ENCODE results near the gene SLC28A1. TPM values are rescaled to one million over a fixed set of nuclear protein-coding genes. Genes with fewer than 3 reads are reported as not detected.
A peak's percentile ranks its signal among the peaks of the same experiment; 100 is the strongest.

Gene SLC28A1
- total RNA-seq, 1 donor from 2014 or later = not detected

- no peak for DNase-seq (ENCODE audit: low read depth, low spot score)
- Mint-ChIP-seq H3K9me3 (peaks cover 3% of the 10 kb centered on the region), H3K36me3 (ENCODE audit: low read depth) (no peaks in the 10 kb centered on the region), H3K27me3 (ENCODE audit: low read depth) (no peaks in the 10 kb centered on the region), H3K4me3 (no peak overlapping the region), H3K4me1 (peaks cover 6% of the 10 kb centered on the region), H3K27ac (ENCODE audit: unreplicated experiment) (peak overlapping the region; percentile 57)
- TF ChIP-seq CTCF (conservative IDR thresholded peaks at IDR 0.05) = no peak
Observed at GRCh38 chr15:84929795-84930603, 45.5 kb downstream of the SLC28A1 start.

- Mint-ChIP-seq H3K27me3 (ENCODE audit: low read depth) (peaks cover 5% of the 10 kb centered on the region), H3K4me3 (no peak overlapping the region), H3K36me3 (ENCODE audit: low read depth) (no peaks in the 10 kb centered on the region), H3K4me1 (peaks cover 4% of the 10 kb centered on the region), H3K27ac (ENCODE audit: unreplicated experiment) (no peak overlapping the region), H3K9me3 (no peaks in the 10 kb centered on the region)
- TF ChIP-seq CTCF (conservative IDR thresholded peaks at IDR 0.05) = no peak
- no peak for DNase-seq (ENCODE audit: low read depth, low spot score)
Observed at GRCh38 chr15:84934942-84935729, 50.7 kb downstream of the SLC28A1 start.

GRCh38 chr15:84937144-84937543, 52.7 kb downstream of the SLC28A1 start:
- Mint-ChIP-seq H3K27me3 (ENCODE audit: low read depth) (peaks cover 5% of the 10 kb centered on the region), H3K36me3 (ENCODE audit: low read depth) (no peaks in the 10 kb centered on the region), H3K4me3 (no peak overlapping the region), H3K27ac (ENCODE audit: unreplicated experiment) (peak overlapping the region; percentile 32), H3K9me3 (no peaks in the 10 kb centered on the region), H3K4me1 (peaks cover 4% of the 10 kb centered on the region)
- DNase-seq (ENCODE audit: low read depth, low spot score) = no peak
- no peak for TF ChIP-seq CTCF (conservative IDR thresholded peaks at IDR 0.05)

- Mint-ChIP-seq H3K27me3 (ENCODE audit: low read depth) (peaks cover 5% of the 10 kb centered on the region), H3K9me3 (no peaks in the 10 kb centered on the region), H3K27ac (ENCODE audit: unreplicated experiment) (no peak overlapping the region), H3K4me1 (peaks cover 4% of the 10 kb centered on the region), H3K36me3 (ENCODE audit: low read depth) (no peaks in the 10 kb centered on the region), H3K4me3 (no peak overlapping the region)
- TF ChIP-seq CTCF (conservative IDR thresholded peaks at IDR 0.05) = no peak
- DNase-seq (ENCODE audit: low read depth, low spot score) = no peak
Observed at GRCh38 chr15:84938726-84939125, 54.3 kb downstream of the SLC28A1 start.

- DNase-seq (ENCODE audit: low read depth, low spot score) = no peak
- no peaks in the 10 kb centered on the region for H3K9me3 Mint-ChIP-seq
- H3K36me3 Mint-ChIP-seq (ENCODE audit: low read depth) = no peaks in the 10 kb centered on the region
- no peak overlapping the region for H3K4me3 Mint-ChIP-seq
- H3K27ac Mint-ChIP-seq (ENCODE audit: unreplicated experiment) = no peak overlapping the region
- TF ChIP-seq CTCF (conservative IDR thresholded peaks at IDR 0.05) = no peak
- H3K4me1 Mint-ChIP-seq = peaks cover 4% of the 10 kb centered on the region
- peaks cover 5% of the 10 kb centered on the region for H3K27me3 Mint-ChIP-seq (ENCODE audit: low read depth)
Observed at GRCh38 chr15:84940399-84940798, 55.9 kb downstream of the SLC28A1 start.

Data from neural crest cell (in vitro differentiated cells).